Memory B cell (primary cell): ENCODE results near the gene CCDC107.
"Not testable (repeated sequence)": the region's sequence is repeated elsewhere in the genome, so short reads cannot be mapped to it uniquely, and the experiment has no call there.

Source experiments
- ATAC-seq: fragments of 150-1000 bp; cut with Tn5 transposase; 2 replicates; pipeline ENCODE4 v1.10.0; 2021; ENCODE audit warnings: low read depth, mild to moderate bottlenecking, moderate library complexity
- DNase-seq, 2 donors: peaks; one replicate each; pipeline ENCODE4 v3.0.0; 2022; ENCODE audit warnings: low spot score in 2 of 2
- H3K27ac Mint-ChIP-seq: one replicate; pipeline ENCODE4 v1.8.0; 2022; ENCODE audit warnings: mild to moderate bottlenecking, moderate library complexity, mixed read lengths
- H3K27me3 Mint-ChIP-seq: one replicate; pipeline ENCODE4 v1.8.0; 2022; ENCODE audit warnings: mixed read lengths
- H3K36me3 Mint-ChIP-seq: one replicate; pipeline ENCODE4 v1.8.0; 2022; ENCODE audit warnings: mild to moderate bottlenecking, mixed read lengths
- H3K4me1 Mint-ChIP-seq: one replicate; pipeline ENCODE4 v1.8.0; 2022; ENCODE audit warnings: mixed read lengths
- H3K4me3 Mint-ChIP-seq: one replicate; pipeline ENCODE4 v1.8.0; 2022; ENCODE audit warnings: mild to moderate bottlenecking, moderate library complexity, mixed read lengths
- H3K9me3 Mint-ChIP-seq: one replicate; pipeline ENCODE4 v1.8.0; 2022; ENCODE audit warnings: mixed read lengths

CCDC107 gene

GRCh38 chr9:35658137-35658967 is at the start of gene CCDC107:
CCDC107 (plus strand) TSS chr9:35658292; CDS start chr9:35658380, 88 bp downstream.
- peaks cover 39% of the 10 kb centered on the region for H3K4me1 Mint-ChIP-seq
- no peaks in the 10 kb centered on the region for H3K9me3 Mint-ChIP-seq

GRCh38 chr9:35609001-35609819 is 48.9 kb upstream of the CCDC107 start:
- DNase-seq (no peak), ATAC-seq (no peak)
- no peak overlapping the region for H3K27ac Mint-ChIP-seq
- H3K4me3 Mint-ChIP-seq: no peak overlapping the region
- H3K9me3 Mint-ChIP-seq: no peaks in the 10 kb centered on the region
- no peaks in the 10 kb centered on the region for H3K27me3 Mint-ChIP-seq
- peaks cover 34% of the 10 kb centered on the region for H3K4me1 Mint-ChIP-seq
- H3K36me3 Mint-ChIP-seq: peaks cover 26% of the 10 kb centered on the region

More at GRCh38 chr9:35658137-35658967, at the start of gene CCDC107:
- ATAC-seq (peak; percentile 60), DNase-seq (peak; percentile 88 to 91)
- Mint-ChIP-seq H3K27ac (peak within 1 kb of the TSS; percentile 100), H3K4me3 (peak within 1 kb of the TSS; percentile 90), H3K36me3 (peaks cover 7% of the 10 kb centered on the region), H3K27me3 (no peaks in the 10 kb centered on the region)

- Mint-ChIP-seq H3K27ac (no peak overlapping the region), H3K4me3 (no peak overlapping the region), H3K9me3 (no peaks in the 10 kb centered on the region), H3K36me3 (peaks cover 30% of the 10 kb centered on the region), H3K27me3 (no peaks in the 10 kb centered on the region), H3K4me1 (peaks cover 37% of the 10 kb centered on the region)
- ATAC-seq: no peak
- DNase-seq: no peak
Measured at GRCh38 chr9:35609820-35610163, 48.3 kb upstream of the CCDC107 start.

GRCh38 chr9:35611230-35611797 is 46.8 kb upstream of the CCDC107 start:
- H3K27ac Mint-ChIP-seq: peak overlapping the region; percentile 46
- H3K4me1 Mint-ChIP-seq: peaks cover 43% of the 10 kb centered on the region
- H3K36me3 Mint-ChIP-seq: peaks cover 37% of the 10 kb centered on the region
- no peaks in the 10 kb centered on the region for H3K9me3 Mint-ChIP-seq
- DNase-seq (peak in 1 of 2 donors; percentile 44), ATAC-seq (peak; percentile 97)
- H3K4me3 Mint-ChIP-seq: no peak overlapping the region
- H3K27me3 Mint-ChIP-seq: no peaks in the 10 kb centered on the region

GRCh38 chr9:35612066-35612465 is 46.0 kb upstream of the CCDC107 start:
- peaks cover 37% of the 10 kb centered on the region for H3K36me3 Mint-ChIP-seq
- H3K9me3 Mint-ChIP-seq, H3K27me3 Mint-ChIP-seq, DNase-seq, H3K4me3 Mint-ChIP-seq, ATAC-seq: not testable (repeated sequence)
- peaks cover 43% of the 10 kb centered on the region for H3K4me1 Mint-ChIP-seq
- H3K27ac Mint-ChIP-seq: peak overlapping the region; percentile 46

- H3K9me3 Mint-ChIP-seq: no peaks in the 10 kb centered on the region
- no peak overlapping the region for H3K27ac Mint-ChIP-seq
- ATAC-seq: no peak
- H3K36me3 Mint-ChIP-seq: peaks cover 36% of the 10 kb centered on the region
- H3K27me3 Mint-ChIP-seq: no peaks in the 10 kb centered on the region
- no peak for DNase-seq
- H3K4me3 Mint-ChIP-seq: no peak overlapping the region
- H3K4me1 Mint-ChIP-seq: peaks cover 46% of the 10 kb centered on the region
Measured at GRCh38 chr9:35612843-35613242, 45.2 kb upstream of the CCDC107 start.

- H3K27me3 Mint-ChIP-seq: no peaks in the 10 kb centered on the region
- H3K4me3 Mint-ChIP-seq: peak overlapping the region; percentile 86
- ATAC-seq: no peak
- H3K9me3 Mint-ChIP-seq: no peaks in the 10 kb centered on the region
- H3K36me3 Mint-ChIP-seq: peaks cover 31% of the 10 kb centered on the region
- DNase-seq: no peak
- H3K27ac Mint-ChIP-seq: peak overlapping the region; percentile 98
- peaks cover 73% of the 10 kb centered on the region for H3K4me1 Mint-ChIP-seq
Measured at GRCh38 chr9:35615981-35616680, 42.0 kb upstream of the CCDC107 start.

- peaks cover 73% of the 10 kb centered on the region for H3K4me1 Mint-ChIP-seq
Measured at GRCh38 chr9:35616681-35617459, 41.2 kb upstream of the CCDC107 start.

GRCh38 chr9:35617548-35617947 is 40.5 kb upstream of the CCDC107 start:
- peaks cover 73% of the 10 kb centered on the region for H3K4me1 Mint-ChIP-seq

More at GRCh38 chr9:35616681-35617459, 41.2 kb upstream of the CCDC107 start:
- H3K4me3 Mint-ChIP-seq: peak overlapping the region; percentile 86
- ATAC-seq (peak; percentile 41), DNase-seq (peak; percentile 57 to 65)
- no peaks in the 10 kb centered on the region for H3K9me3 Mint-ChIP-seq
- peaks cover 25% of the 10 kb centered on the region for H3K36me3 Mint-ChIP-seq
- peak overlapping the region; percentile 98 for H3K27ac Mint-ChIP-seq
- no peaks in the 10 kb centered on the region for H3K27me3 Mint-ChIP-seq

GRCh38 chr9:35618325-35618727 is 39.8 kb upstream of the CCDC107 start, which contains the start of gene CD72:
CD72 (minus strand) TSS chr9:35618413; CDS start chr9:35618303, 110 bp downstream.
- Mint-ChIP-seq H3K9me3 (no peaks in the 10 kb centered on the region), H3K4me3 (peak within 1 kb of the TSS; percentile 86), H3K36me3 (peaks cover 19% of the 10 kb centered on the region), H3K27me3 (no peaks in the 10 kb centered on the region), H3K27ac (peak within 1 kb of the TSS; percentile 98), H3K4me1 (peaks cover 70% of the 10 kb centered on the region)
- DNase-seq (peak; percentile 47 to 48), ATAC-seq (peak; percentile 60)

More at GRCh38 chr9:35617548-35617947, 40.5 kb upstream of the CCDC107 start:
- H3K9me3 Mint-ChIP-seq: no peaks in the 10 kb centered on the region
- H3K27me3 Mint-ChIP-seq: no peaks in the 10 kb centered on the region
- peak overlapping the region; percentile 98 for H3K27ac Mint-ChIP-seq
- ATAC-seq: no peak
- peaks cover 23% of the 10 kb centered on the region for H3K36me3 Mint-ChIP-seq
- H3K4me3 Mint-ChIP-seq: peak overlapping the region; percentile 86
- no peak for DNase-seq

- peaks cover 67% of the 10 kb centered on the region for H3K4me1 Mint-ChIP-seq
- peak in 1 of 2 donors; percentile 41 for DNase-seq
Measured at GRCh38 chr9:35618854-35619799, 39.0 kb upstream of the CCDC107 start.

GRCh38 chr9:35619800-35620158 is 38.3 kb upstream of the CCDC107 start:
- ATAC-seq (peak; percentile 59), DNase-seq (peak in 1 of 2 donors; percentile 39)
- Mint-ChIP-seq H3K4me3 (peak overlapping the region; percentile 86), H3K36me3 (peaks cover 10% of the 10 kb centered on the region), H3K4me1 (peaks cover 60% of the 10 kb centered on the region), H3K27me3 (no peaks in the 10 kb centered on the region), H3K9me3 (no peaks in the 10 kb centered on the region), H3K27ac (peak overlapping the region; percentile 98)

More at GRCh38 chr9:35618854-35619799, 39.0 kb upstream of the CCDC107 start:
- Mint-ChIP-seq H3K4me3 (peak overlapping the region; percentile 86), H3K36me3 (peaks cover 15% of the 10 kb centered on the region), H3K27ac (peak overlapping the region; percentile 98), H3K9me3 (no peaks in the 10 kb centered on the region), H3K27me3 (no peaks in the 10 kb centered on the region)
- ATAC-seq: peak; percentile 50
